Left lung (tissue), 10 donors: ENCODE results near the gene SYNDIG1L. TPM values are rescaled to one million over a fixed set of nuclear protein-coding genes. Genes with fewer than 3 reads are reported as not detected.
A peak's percentile ranks its signal among the peaks of the same experiment; 100 is the strongest.

Experiments
- ATAC-seq: fragments of 200-7000 bp; cut with Tn5 transposase; one replicate; pipeline ENCODE4 v1.9.1; 2020; ENCODE audit warnings: moderate library complexity
- DNase-seq, 4 donors: peaks; one replicate each; pipeline ENCODE4 v3.0.0-alpha.2; 2013 to 2020
- H3K27ac ChIP-seq, 2 donors: fragments of 200-600 bp; sonication (generic) in 1 of 2; one replicate each; pipeline versions ENCODE4 v1.5.0 to v1.8.0; 2020 to 2021
- H3K27me3 ChIP-seq, 2 donors: fragments of 200-600 bp; sonication (generic) in 1 of 2; one replicate each; pipeline versions ENCODE4 v1.5.0 to v1.8.0; 2020 to 2021
- H3K36me3 ChIP-seq, 2 donors: fragments of 200-600 bp; sonication (generic) in 1 of 2; one replicate each; pipeline versions ENCODE4 v1.5.0 to v1.8.0; 2020 to 2021
- H3K4me1 ChIP-seq, 2 donors: fragments of 200-600 bp; one replicate each; pipeline ENCODE4 v1.8.0; 2021
- H3K4me3 ChIP-seq, 2 donors: fragments of 200-600 bp; sonication (generic) in 1 of 2; one replicate each; pipeline versions ENCODE4 v1.5.0 to v1.8.0; 2020 to 2021; ENCODE audit warnings: mild to moderate bottlenecking in 1 of 2
- H3K9me3 ChIP-seq, 2 donors: fragments of 200-600 bp; sonication (generic) in 1 of 2; one replicate each; pipeline versions ENCODE4 v1.5.0 to v1.8.0; 2020 to 2021
- intact Hi-C, 2 donors: fragments of 100-400 bp; cut with DNase I; formaldehyde crosslinking; loops; one replicate each; pipeline versions ENCODE4 v1.11.2 to v1.14.2; 2022
- polyA plus RNA-seq, 6 donors: library from polyadenylated mRNA; unstranded; fragments of 120-200 nt; gene quantifications; one replicate each; pipeline ENCODE4 v1.2.1, GENCODE V29; 2013; ENCODE audit not compliant: insufficient read length in 6 of 6
- total RNA-seq, 2 donors: library from RNA; stranded (reverse); fragmentation: NEBNext Ultra II Directional; extraction: Animal tissue kit (Norgen Biotek cat#: 25700); gene quantifications; one replicate each; pipeline ENCODE4 v1.2.1, GENCODE V29; 2021
- TF ChIP-seq, protein P1 (sequence below), 2 donors: fragments of 200-600 bp; sonication (generic) in 1 of 2; IDR thresholded peaks; one replicate each; pipeline versions ENCODE4 v1.5.0 to v1.8.0; 2021; ENCODE audit warnings: antibody characterized with exemption in 2 of 2
- donor health status: DM: no; HTN: yes; CAD: no.
- donor health status: DM: no; HTN: no; CAD: no.

Gene SYNDIG1L
- total and polyA plus RNA-seq, 8 donors, result 0.37 to 0.87 (median 0.59) TPM

DNA sequence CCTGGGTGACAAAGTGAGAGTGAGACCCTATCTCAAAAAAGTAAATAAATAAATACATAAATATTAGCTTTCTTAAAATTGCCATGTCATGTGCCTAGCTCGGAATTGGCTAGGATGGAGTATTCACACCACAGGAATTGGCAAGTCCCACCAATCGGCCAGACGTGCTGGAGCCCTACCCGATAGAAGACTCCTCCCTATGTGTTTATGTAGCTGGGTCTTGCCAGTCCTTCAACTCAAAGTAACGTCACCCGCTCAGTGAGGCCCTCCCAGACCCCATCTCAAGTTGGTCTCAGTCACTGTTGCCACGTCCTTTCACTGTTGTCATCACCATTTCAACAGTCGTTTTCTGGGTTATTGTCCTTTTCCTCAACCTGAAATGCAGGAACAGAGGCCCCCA lies 57.6 kb downstream of the SYNDIG1L start:
- TF ChIP-seq, protein P1, sequence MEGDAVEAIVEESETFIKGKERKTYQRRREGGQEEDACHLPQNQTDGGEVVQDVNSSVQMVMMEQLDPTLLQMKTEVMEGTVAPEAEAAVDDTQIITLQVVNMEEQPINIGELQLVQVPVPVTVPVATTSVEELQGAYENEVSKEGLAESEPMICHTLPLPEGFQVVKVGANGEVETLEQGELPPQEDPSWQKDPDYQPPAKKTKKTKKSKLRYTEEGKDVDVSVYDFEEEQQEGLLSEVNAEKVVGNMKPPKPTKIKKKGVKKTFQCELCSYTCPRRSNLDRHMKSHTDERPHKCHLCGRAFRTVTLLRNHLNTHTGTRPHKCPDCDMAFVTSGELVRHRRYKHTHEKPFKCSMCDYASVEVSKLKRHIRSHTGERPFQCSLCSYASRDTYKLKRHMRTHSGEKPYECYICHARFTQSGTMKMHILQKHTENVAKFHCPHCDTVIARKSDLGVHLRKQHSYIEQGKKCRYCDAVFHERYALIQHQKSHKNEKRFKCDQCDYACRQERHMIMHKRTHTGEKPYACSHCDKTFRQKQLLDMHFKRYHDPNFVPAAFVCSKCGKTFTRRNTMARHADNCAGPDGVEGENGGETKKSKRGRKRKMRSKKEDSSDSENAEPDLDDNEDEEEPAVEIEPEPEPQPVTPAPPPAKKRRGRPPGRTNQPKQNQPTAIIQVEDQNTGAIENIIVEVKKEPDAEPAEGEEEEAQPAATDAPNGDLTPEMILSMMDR (IDR thresholded peaks at IDR 0.05), result no peak
- no peak overlapping the region for H3K27ac ChIP-seq
- ATAC-seq, result no peak
- intact Hi-C loops, result no loop called here
- H3K4me1 ChIP-seq, result no peaks in the 10 kb centered on the region
- H3K9me3 ChIP-seq, result no peaks in the 10 kb centered on the region
- DNase-seq, result no peak
- H3K27me3 ChIP-seq, result no peaks in the 10 kb centered on the region
- H3K36me3 ChIP-seq, result no peaks in the 10 kb centered on the region
- H3K4me3 ChIP-seq, result no peak overlapping the region

DNA sequence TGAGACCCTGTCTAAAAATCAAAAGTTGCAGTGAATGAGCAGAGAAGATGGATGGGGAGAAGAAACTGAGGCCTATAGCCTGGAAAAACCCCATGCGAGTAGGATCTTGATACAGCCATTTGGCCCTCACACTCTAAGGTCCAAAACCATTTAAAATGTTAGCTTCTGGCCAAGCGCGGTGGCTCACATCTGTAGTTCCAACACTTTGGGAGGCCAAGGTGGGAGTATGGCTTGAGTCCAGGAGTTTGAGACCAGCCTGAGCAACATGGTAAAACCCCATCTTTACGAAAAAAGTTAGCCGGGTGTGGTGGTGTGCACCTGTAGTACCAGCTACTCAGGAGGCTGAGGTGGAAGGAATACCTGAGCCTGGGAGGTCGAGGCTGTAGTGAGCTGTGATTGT lies 58.0 kb downstream of the SYNDIG1L start:
- Histone ChIP-seq H3K4me3 (no peak overlapping the region), H3K36me3 (no peaks in the 10 kb centered on the region), H3K9me3 (no peaks in the 10 kb centered on the region), H3K4me1 (no peaks in the 10 kb centered on the region), H3K27ac (no peak overlapping the region), H3K27me3 (no peaks in the 10 kb centered on the region)
- TF ChIP-seq, protein P1 (IDR thresholded peaks at IDR 0.05), result no peak
- DNase-seq, result no peak
- ATAC-seq, result no peak
- intact Hi-C loops, result no loop called here

DNA sequence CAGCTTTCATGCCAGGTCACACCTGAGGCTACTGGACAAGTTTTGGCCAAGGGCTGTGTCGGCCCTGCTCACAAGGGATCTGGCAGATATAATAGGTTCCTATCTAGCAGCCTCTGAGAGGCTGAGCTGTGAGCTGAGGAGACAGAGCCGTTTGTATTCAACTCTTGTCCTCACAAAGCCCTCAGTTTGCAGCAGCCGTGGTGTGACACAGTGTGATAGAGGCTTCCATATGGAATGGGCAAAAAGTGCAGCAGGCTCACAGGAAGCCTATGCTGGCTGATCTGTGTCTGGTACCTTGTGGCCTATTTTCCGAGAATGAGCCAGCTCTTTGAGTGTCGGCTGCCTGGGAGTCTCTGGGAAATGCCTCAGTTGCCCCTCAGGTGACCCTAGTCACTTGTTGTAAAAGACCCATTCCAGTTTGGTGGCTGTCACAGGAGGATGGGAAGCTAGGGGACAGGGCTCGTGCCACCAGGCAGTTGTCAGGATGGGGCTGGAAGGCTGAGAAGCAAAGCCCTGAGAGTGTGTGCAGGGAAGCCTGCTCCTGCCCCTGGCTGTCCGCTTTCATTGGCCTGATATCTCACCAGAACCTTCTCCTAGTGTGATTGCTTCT lies 61.6 kb downstream of the SYNDIG1L start:
- intact Hi-C loops, result loop anchor here in 1 of 2 donors (5.0 kb wide), 1 partner anchor 128 kb away; the partner anchor contains the start of genes ISCA2 and NPC2
- Histone ChIP-seq H3K36me3 (no peaks in the 10 kb centered on the region), H3K4me1 (peaks cover 3 to 7% of the 10 kb centered on the region in 2 donors), H3K4me3 (no peak overlapping the region), H3K27me3 (no peaks in the 10 kb centered on the region), H3K27ac (no peak overlapping the region), H3K9me3 (no peaks in the 10 kb centered on the region)
- TF ChIP-seq, protein P1 (IDR thresholded peaks at IDR 0.05), result no peak
- DNase-seq (no peak), ATAC-seq (no peak)

DNA sequence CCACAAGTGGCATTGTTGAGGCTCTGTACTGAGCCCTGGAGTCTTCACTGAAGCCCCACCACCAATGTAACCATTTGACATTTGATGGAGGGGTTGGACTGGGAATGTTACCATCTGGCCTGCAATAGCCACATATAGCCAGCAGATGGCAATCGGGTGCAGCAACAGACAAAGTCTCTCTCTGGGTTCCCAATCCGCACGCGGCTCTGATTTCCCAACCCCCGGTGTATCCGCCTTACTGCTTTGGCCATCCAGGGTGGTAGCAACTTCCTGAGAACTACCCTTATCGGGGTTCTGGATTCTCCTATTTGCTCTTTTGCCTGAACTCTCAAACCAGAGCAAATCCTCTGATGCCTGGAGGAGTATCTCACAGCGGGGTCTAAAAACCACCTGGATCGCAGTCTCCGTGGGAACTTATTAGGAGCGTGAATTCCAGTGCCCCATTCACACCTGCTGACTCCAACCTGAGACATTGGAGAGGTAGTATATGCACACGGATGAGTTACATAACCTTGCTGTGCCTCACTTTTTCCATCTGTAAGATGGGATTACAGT lies 63.6 kb downstream of the SYNDIG1L start:
- TF ChIP-seq, protein P1 (IDR thresholded peaks at IDR 0.05), result peak; percentile 90 to 91
- H3K36me3 ChIP-seq, result no peaks in the 10 kb centered on the region
- H3K9me3 ChIP-seq, result no peaks in the 10 kb centered on the region
- no peak overlapping the region for H3K27ac ChIP-seq
- peak; percentile 60 to 86 (median 82) for DNase-seq
- H3K27me3 ChIP-seq, result no peaks in the 10 kb centered on the region
- ATAC-seq, result peak; percentile 99
- H3K4me3 ChIP-seq, result no peak overlapping the region
- H3K4me1 ChIP-seq, result peaks cover 3 to 7% of the 10 kb centered on the region in 2 donors
- intact Hi-C loops, result loop anchor here in 1 of 2 donors (5.0 kb wide), 1 partner anchor 130 kb away; the partner anchor contains the start of genes ISCA2 and NPC2

DNA sequence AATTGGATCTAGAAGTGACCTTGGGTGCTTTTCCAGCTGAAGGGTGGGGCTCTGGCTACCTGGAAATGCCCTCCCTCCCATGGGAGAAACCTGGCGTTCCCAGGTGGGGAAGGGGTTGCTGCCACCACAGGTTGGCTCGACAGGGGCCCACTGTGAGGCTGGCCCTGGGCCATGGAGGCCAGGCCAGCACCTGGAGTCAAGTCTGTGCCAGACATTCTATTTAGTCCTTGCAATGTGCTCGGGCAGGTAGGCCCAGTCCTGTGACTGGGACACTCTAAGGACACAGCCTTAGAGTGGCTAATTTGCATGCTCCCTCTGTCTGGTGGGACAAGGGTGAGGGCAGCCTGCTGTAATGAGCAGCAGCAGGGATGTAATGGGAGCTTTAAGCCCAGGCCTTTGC lies 65.8 kb downstream of the SYNDIG1L start:
- no peak for ATAC-seq
- no peaks in the 10 kb centered on the region for H3K27me3 ChIP-seq
- no peaks in the 10 kb centered on the region for H3K36me3 ChIP-seq
- peak in 1 of 4 donors; percentile 17 for DNase-seq
- no peak overlapping the region for H3K4me3 ChIP-seq
- TF ChIP-seq, protein P1 (IDR thresholded peaks at IDR 0.05), result no peak
- H3K9me3 ChIP-seq, result no peaks in the 10 kb centered on the region
- peaks cover 3 to 7% of the 10 kb centered on the region in 2 donors for H3K4me1 ChIP-seq
- intact Hi-C loops, result loop anchor here in 1 of 2 donors (5.0 kb wide), 1 partner anchor 132 kb away; the partner anchor contains the start of genes ISCA2 and NPC2
- no peak overlapping the region for H3K27ac ChIP-seq
